ENCODE measurements around the gene AKAP8.

AKAP8 gene

DNA sequence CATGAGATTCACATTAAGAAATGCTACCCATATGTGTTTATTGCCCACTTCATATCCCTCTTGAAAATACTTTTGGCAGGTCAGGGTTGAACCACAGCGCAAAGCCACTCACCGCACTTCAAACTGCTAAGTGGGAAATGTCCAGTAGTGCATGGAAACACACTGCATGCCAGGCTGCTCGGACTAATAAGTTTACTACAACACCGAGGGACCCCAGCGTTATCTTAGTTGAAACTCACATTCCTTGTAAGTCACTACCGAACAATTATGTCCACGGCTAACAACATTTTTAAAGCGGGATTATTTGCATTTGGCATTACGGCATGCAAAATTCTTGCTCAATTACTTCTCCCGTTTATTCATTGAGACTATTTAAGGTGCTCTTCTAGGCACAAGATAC is 51.3 kb downstream of the AKAP8 start:
- DNase-seq, result no peak

DNA sequence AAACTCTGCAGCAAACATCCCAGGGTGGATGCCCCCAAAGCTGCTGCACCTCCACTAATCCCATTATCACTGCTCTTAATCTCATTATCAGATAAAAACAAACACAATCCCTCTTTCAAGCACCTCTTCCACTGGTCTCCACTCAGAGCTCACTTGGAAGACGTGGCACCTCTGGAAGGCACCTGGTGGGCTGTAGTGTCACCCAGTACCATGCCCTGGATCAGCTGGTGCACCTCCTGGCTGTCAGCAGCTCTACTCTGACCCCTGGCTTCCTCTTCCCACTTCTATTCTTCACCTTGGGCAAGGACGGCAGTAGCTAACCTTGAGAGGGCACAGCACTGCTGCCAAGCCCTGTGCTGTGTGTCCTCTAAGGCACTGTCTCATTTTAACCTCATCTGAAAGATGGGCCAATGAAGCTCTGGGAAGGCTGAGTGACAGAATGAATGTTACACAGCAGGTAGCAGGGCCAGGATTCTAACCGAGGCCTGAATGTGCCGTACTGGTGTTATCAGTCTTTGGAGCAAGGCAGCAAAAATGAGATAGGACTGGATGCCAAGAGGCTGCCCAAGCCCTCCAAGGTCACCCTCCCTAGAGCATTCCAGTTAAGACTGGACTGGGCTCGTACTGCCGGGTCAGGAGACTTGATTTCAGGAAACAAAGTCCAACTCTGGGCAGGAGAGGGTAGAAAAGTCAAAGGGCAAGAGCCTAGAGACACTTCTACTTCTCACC is 54.6 kb downstream of the AKAP8 start:
- DNase-seq, result no peak

DNA sequence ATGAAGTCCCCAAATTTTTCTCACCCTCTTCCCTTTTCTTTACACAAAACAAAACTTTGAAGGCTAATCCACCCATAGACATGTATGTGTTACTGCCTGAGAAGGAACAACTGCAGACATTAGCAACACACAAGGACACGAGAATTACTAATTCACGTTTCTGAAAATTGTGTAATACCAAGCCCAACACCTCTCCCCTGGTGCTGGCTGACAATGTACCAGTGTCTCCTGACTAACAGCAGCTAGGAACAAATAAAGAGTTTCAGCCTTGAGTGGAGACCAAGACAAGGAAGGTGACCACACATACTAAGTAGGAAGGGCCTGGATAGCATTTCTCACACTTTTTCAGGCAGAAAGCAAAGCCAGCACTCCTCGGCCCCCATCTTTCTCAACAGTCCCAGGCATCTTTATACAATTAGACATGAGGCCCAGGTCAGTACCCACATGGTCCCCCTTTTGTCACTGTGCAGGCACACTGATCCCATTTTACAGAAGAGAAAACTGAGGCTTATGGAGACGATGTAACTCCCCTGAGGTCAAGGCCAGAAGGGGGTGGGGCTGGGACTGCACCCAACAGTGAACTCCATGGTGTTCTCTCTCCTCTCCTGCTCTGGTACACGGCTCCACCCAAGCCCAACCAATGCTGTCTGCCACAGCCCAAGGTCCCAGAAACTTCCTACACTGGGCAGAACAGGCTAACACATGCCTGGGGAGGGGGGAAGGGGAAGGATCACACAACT is 55.9 kb downstream of the AKAP8 start:
- no peak for DNase-seq

DNA sequence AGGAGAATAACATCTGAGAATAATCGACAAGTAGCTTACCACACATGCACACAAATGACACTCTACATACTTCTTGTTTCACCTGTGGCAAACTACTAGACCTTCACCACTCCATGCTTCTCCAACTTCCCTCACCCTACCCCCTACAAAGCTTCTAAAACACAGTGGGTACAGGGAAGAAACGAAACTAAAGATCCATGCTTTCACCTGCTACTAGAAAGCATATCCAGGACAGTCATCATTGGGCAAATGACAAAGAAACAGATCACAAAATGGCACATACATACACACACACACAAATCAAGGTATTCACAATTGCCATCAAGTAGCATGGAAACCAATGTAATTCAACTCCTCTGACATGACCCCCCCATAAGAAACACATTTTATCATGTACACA is 57.8 kb downstream of the AKAP8 start:
- no peak for DNase-seq

DNA sequence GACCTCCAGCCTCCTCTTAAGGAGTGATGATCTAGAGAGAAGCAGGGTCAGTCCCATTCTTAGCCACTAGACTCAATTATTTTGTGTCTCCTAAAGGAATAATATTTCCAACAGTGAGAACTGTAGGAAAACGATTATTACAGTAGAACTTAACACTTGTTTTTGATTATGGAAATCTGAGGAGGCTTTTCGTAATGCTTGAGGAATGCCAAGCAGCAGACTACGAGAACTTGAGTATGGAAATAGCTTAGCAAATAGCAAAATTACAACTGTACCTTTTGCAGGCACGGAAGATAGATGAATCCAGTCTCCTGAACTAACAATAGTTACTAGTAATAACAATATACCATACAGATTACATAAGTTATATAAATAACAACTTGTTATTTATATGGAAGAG is 59.5 kb downstream of the AKAP8 start:
- no peak for DNase-seq

DNA sequence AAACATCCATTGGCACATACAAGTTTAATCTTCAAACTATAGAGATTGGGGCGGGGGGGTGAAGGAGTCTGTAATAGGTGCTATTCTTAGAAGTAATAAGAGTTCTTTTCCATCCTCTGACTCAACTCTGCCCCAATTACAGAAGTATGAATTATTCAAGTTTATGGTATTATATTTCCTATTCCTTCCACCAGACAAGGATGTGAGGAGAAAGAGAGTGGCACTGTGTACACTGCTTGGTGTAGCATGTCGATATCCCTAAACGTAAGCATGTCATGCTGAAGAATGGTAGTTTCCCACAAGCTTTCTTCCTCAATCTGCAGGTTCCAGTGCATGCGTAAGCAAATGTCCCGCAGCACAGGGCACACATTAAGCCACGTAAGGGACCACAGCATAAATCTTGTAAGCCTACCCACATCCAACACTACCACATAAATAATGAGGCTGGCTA is 61.3 kb downstream of the AKAP8 start:
- DNase-seq, result no peak

DNA sequence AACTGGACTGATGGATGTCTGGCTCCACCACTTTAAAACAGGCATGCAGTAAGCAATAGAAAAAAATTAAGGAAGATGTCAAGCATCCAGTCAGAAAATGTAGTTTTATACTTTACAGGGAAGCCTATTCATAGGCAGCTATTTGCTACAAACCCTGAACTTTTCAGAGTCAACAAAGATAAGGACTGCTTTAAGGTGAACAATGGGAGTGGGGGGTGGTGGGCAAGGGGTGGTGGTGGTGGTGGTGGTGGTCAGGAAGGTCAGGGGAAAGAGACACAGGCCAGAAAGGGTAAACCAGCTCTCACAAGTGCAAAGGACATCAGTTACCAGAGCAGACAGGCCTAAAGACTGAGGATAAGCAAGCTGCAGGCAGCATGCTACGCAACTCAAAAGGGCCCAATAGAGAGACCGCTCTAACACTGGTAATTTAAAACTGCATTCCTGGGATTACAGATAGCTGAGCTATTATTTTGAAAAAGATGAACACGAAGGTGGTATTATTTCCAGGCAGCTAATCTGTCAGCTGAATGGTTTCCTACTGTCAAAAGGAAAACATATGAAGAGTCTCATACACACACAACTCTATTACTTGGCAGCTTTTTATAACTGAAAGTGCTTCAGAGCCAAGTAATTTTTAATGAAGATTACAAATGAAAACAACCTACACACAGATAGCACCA is 62.1 kb downstream of the AKAP8 start:
- no peak for DNase-seq

DNA sequence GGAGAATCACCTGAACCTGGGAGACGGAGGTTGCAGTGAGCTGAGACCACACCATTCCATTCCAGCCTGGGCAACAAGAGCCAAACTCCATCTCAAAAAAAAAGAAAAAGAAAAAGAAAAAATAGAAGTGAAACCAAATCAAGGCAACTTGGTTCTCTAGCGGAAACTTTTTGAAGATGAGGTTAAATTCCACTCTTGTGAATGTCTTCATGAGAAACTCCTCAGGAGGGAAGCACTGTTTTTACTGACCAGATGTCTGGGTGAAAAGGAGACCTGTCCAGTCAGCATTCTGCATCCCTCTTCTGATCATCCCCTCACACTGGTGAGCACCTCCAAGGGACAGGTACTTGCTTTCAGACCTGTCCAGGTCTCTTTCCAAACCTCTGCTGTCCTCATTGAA is 63.1 kb downstream of the AKAP8 start:
- no peak for DNase-seq

DNA sequence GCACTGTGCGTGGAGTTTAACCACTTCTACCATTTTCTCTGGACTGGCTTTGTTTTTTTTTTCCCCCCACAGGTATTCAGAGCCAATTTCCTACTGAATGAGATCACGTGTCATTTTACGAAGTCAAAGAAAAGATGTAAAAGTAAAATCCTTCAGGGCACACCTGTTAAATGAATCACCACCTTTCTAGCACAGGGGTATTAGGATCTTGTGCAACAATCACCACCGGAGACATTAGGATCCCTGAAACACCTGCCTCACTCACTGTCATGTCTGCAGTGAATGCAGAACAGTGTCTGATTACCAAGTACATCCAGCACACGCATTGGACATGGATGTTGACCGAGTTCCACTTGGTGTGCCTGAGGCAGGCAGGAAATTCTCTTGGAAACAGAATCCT is 64.5 kb downstream of the AKAP8 start:
- DNase-seq, result no peak

DNA sequence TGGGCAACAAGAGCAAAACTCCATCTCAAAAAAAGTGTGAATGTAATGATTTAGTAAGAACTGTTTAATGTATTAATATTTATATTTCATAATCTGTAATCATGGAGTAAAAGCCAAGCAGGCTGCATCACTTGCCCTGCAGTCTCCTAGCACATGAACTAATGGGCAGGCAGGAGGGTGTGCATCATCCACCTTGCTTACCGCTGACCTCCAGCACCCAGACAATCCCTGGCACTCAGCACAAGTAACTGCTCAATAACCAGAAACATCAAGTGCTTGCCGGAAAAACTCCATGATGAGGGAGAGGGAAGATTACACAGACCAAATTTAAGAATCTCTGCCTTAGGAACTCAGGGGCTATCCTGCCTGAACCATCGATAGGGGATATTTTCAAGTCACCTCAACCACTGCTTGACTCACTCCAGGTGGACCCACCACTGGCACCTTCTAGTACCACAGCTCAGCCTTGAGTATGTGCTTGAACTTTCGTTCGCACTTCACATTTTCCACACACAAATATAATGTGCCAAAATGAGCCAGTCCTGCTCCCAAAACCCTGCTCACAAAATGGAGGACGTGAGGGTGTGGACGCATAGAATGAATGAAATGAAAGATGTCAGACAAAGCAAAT is 65.8 kb downstream of the AKAP8 start:
- DNase-seq, result no peak

DNA sequence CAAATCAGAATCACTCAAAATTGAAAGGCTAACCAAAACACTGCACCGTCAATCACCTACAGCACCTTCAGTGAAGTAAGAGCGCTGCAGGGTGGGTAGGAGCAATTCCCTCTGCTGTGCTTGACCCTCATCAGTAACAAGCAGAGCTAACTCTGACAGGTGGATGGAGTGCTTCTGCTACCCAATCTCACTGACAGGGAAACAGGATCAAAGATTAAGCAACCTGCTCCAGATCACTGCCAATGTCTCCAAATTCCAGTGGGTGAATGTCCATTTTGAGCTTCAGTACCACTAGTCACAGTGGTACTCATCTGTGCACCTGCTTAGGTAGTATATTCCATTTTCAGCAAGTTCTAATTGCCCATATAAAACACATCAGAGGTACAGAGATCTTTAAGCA is 72.4 kb downstream of the AKAP8 start:
- DNase-seq, result no peak

DNA sequence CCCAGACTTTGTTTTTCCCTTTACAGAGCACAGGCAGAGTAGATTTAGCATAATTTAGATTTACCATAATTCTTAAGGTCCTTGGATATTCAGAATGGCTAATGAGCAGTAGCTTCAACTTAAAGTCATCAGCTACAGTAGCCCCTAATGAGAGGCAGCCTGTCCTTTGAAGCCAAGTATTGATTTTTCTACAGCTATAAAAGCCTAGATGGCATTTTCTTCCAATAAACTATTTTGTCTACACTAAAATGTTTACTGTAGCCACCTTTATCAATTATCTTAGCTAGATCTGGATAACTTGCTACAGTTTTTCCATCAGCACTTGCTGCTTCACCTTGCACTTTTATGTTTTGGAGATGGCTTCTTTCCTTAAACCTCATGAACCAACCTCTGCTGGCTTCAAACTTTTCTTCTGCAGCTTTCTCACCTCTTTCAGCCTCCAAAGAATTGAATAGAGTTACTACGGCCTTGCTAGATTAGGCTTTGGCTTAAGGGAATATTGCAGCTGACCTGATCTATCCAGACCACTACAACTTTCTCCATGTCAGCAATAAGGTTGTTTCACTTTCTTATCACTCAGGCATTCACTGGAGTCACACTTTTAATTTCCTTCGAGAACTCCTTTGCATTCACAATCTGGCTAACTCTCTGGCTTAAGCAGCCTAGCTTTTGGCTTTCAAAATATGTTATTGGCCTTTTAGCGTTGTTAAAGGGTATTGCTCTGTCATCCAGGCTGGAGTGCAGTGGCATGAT is 73.8 kb downstream of the AKAP8 start:
- DNase-seq, result no peak

DNA sequence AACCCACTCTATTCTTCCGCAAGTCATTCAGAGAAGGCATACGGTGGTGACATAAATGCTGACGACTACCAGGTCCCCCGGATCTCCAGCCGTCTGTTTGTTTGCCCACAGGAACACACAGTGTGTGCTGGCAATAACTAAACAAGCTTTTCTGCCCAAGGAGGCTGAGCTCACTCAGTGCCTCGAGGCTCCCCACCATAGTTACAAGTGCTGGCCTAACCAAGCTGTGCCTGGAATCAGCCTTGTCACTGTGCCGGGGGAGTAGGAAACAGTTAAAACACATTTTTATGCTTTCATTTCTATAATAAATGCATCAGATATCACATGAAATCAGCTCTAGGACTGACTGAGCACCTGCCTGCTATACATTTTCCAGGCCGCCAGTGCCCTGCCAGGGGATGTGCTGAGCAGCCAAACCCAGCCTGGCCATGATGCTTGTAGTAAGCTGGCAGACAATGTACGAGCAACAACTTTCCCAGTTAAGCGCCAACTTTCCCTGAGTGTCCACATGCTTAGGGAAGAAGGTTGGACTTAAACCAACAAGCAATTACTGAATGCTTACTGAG is 75.4 kb downstream of the AKAP8 start:
- DNase-seq, result peak; percentile 43
